ENCODE measurements around the gene DTX3. TPM values are rescaled to one million over a fixed set of nuclear protein-coding genes. Genes with fewer than 3 reads are reported as not detected.
"Not testable (repeated sequence)": the region's sequence is repeated elsewhere in the genome, so short reads cannot be mapped to it uniquely, and the experiment has no call there.

DTX3 gene
- total RNA-seq, 1 experiment from 2014 or later = 16.8 TPM

DNA sequence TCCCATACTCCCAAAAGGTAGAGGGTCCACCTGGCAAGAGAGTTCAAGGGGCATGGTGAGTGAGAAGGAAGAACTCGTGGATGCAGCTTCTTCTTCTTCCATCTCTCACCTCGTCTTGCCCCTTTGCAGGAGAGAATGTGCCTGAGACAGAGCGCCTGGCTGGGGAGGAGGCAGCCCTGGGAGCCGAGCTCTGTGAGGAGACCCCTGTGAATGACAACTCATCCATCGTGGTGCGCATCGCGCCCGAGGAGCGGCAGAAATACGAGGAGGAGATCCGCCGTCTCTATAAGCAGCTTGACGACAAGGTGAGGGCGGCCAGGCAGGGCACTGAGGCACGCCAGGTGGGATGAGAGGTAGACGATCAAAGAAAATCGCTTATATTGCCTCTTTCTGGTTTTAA lies 34.8 kb upstream of the DTX3 start:
- Histone ChIP-seq H3K9me2 (replicated peaks; ENCODE audit: insufficient read depth, low read length) (no peaks in the 10 kb centered on the region), H3K4me1 (ENCODE audit: low read length) (no peaks in the 10 kb centered on the region), H3K36me3 (ENCODE audit: insufficient read depth, low read length) (peaks cover 35% of the 10 kb centered on the region), H4K20me1 (ENCODE audit: insufficient read depth, low read depth, low read length) (no peaks in the 10 kb centered on the region), H3K9ac (ENCODE audit: low read length) (no peak overlapping the region), H3K4me3 (ENCODE audit: low read length) (no peak overlapping the region), H3K9me3 (ENCODE audit: low read length) (no peaks in the 10 kb centered on the region), H3K27ac (ENCODE audit: low read length) (no peak overlapping the region), H3K27me3 (ENCODE audit: low read length) (no peaks in the 10 kb centered on the region), H3K4me2 (ENCODE audit: low read depth, low read length, poor library complexity, severe bottlenecking) (no peak overlapping the region), H3K79me2 (ENCODE audit: low read length) (no peaks in the 10 kb centered on the region), H2AFZ (ENCODE audit: low read length) (no peak overlapping the region)
- no peak for DNase-seq

DNA sequence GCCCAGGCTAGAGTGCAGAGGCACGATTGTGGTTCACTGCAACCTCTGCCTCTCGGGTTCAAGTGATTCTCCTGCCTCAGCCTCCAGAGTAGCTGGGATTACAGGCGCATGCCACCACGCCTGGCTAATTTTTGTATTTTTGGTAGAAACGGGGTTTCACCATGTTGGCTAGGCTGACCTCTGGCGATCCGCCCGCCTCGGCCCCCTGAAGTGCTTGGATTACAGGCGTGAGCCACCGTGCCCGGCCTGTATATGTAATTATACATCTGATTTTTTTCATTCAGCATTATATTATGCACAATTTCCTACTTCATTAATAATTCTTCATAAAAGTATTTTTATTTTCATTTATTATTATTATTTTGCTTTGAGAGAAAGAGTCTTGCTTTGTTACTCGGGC lies 34.2 kb upstream of the DTX3 start:
- not testable (repeated sequence) for H3K9me3 ChIP-seq (ENCODE audit: low read length); H3K27ac ChIP-seq (ENCODE audit: low read length); H3K27me3 ChIP-seq (ENCODE audit: low read length); H3K4me2 ChIP-seq (ENCODE audit: low read depth, low read length, poor library complexity, severe bottlenecking); H3K4me1 ChIP-seq (ENCODE audit: low read length); H2AFZ ChIP-seq (ENCODE audit: low read length); DNase-seq; H3K9ac ChIP-seq (ENCODE audit: low read length); H4K20me1 ChIP-seq (ENCODE audit: insufficient read depth, low read depth, low read length); H3K9me2 ChIP-seq (replicated peaks; ENCODE audit: insufficient read depth, low read length); H3K4me3 ChIP-seq (ENCODE audit: low read length); H3K79me2 ChIP-seq (ENCODE audit: low read length)
- peaks cover 37% of the 10 kb centered on the region for H3K36me3 ChIP-seq (ENCODE audit: insufficient read depth, low read length)

DNA sequence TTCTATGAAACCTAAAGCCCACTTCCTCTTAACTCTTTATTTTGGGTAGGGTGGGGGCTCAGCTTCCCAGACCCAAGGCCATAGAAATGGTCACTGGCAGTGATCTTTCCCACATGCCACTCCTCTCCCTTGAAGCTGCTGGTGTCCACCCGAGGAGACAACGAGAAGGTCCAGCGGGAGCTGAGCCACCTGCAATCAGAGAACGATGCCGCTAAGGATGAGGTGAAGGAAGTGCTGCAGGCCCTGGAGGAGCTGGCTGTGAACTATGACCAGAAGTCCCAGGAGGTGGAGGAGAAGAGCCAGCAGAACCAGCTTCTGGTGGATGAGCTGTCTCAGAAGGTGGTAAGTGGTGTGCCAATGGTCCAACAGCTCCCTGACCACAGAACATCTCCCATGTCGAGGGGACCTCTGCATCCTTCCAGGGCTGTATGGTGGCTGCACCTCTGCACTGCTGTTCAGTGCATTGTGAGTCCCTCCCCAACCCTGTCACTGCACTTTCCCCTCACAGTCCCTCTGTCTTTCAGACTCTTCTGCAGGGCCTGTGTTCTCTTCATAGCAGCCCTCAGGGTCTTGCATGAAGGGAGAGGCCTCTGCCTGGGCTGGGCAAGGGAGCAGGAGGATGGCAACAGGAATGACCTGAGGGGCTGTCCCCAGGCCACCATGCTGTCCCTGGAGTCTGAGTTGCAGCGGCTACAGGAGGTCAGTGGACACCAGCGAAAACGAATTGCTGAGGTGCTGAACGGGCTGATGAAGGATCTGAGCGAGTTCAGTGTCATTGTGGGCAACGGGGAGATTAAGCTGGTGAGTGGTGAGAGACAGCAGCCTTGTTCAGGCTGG lies 32.5 kb upstream of the DTX3 start:
- H3K27me3 ChIP-seq (ENCODE audit: low read length) = no peaks in the 10 kb centered on the region

DNA sequence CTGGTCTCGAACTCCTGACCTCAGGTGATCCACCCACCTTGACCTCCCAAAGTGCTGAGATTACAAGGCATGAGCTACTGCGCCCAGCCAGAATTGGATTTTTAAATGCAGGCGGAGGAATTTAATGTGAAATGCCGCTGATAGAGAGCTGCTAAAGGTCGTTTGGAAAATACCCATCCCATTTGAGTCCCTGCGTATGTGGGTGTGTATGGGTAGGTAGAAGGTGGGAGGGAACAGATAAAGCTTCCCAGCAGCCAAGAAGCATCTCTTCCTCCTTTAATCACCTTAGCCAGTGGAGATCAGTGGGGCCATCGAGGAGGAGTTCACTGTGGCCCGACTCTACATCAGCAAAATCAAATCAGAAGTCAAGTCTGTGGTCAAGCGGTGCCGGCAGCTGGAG lies 29.8 kb upstream of the DTX3 start:
- no peak for DNase-seq
- H3K27ac ChIP-seq (ENCODE audit: low read length) = no peak overlapping the region
- no peaks in the 10 kb centered on the region for H3K9me3 ChIP-seq (ENCODE audit: low read length)
- H3K4me2 ChIP-seq (ENCODE audit: low read depth, low read length, poor library complexity, severe bottlenecking) = no peak overlapping the region
- peaks cover 44% of the 10 kb centered on the region; the same call in 1 of the 2 replicates for H3K36me3 ChIP-seq (ENCODE audit: insufficient read depth, low read length)
- H4K20me1 ChIP-seq (ENCODE audit: insufficient read depth, low read depth, low read length) = no peaks in the 10 kb centered on the region
- no peaks in the 10 kb centered on the region for H3K4me1 ChIP-seq (ENCODE audit: low read length)
- no peaks in the 10 kb centered on the region for H3K27me3 ChIP-seq (ENCODE audit: low read length)
- no peak overlapping the region for H2AFZ ChIP-seq (ENCODE audit: low read length)
- H3K9me2 ChIP-seq (replicated peaks; ENCODE audit: insufficient read depth, low read length) = no peaks in the 10 kb centered on the region
- H3K79me2 ChIP-seq (ENCODE audit: low read length) = no peaks in the 10 kb centered on the region
- no peak overlapping the region for H3K4me3 ChIP-seq (ENCODE audit: low read length)
- H3K9ac ChIP-seq (ENCODE audit: low read length) = no peak overlapping the region

More for the DNA sequence above, 32.5 kb upstream of the DTX3 start:
- Histone ChIP-seq H3K4me2 (ENCODE audit: low read depth, low read length, poor library complexity, severe bottlenecking) (no peak overlapping the region), H4K20me1 (ENCODE audit: insufficient read depth, low read depth, low read length) (no peaks in the 10 kb centered on the region), H3K9me2 (replicated peaks; ENCODE audit: insufficient read depth, low read length) (no peaks in the 10 kb centered on the region), H3K27ac (ENCODE audit: low read length) (no peak overlapping the region), H2AFZ (ENCODE audit: low read length) (no peak overlapping the region), H3K4me1 (ENCODE audit: low read length) (no peaks in the 10 kb centered on the region), H3K4me3 (ENCODE audit: low read length) (no peak overlapping the region), H3K9ac (ENCODE audit: low read length) (no peak overlapping the region), H3K36me3 (ENCODE audit: insufficient read depth, low read length) (peaks cover 50% of the 10 kb centered on the region), H3K79me2 (ENCODE audit: low read length) (no peaks in the 10 kb centered on the region), H3K9me3 (ENCODE audit: low read length) (no peaks in the 10 kb centered on the region)
- no peak for DNase-seq

DNA sequence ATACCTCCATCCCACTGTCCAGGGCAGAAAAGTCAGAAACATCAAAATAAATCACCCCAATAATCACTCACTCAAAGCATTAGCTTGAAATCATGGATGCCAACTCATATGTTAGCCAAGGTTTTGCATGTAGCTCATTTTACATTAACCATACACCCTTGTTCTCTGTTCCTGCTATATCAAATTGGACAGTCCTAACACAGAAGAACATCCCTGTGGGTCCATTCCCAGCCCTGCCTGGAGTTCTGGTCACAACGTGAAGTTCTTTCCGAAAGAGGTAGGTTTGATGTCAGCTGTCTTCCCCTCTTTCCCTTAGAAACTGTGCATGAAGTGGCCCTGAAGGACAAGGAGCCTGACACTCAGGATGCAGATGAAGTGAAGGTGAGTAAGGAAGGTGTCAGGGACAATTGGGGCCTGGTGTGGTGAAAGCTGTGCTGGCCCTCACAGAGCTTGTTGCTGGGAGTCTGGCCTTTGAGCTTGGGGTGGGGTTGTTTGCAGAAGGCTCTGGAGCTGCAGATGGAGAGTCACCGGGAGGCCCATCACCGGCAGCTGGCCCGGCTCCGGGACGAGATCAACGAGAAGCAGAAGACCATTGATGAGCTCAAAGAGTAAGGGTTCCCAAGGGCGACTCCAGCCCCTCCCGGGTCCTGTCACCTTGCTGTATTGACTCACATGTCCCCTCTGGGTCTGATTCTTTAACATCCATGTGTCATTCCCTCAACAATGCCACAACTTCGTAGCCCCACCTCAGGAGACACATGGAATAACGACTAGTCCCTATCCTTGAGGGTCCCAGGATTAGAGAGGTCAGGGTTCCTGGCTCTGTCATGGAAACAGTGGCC lies 28.6 kb upstream of the DTX3 start:
- H3K4me3 ChIP-seq (ENCODE audit: low read length) = no peak overlapping the region
- no peaks in the 10 kb centered on the region for H3K27me3 ChIP-seq (ENCODE audit: low read length)
- H3K9me2 ChIP-seq (replicated peaks; ENCODE audit: insufficient read depth, low read length) = no peaks in the 10 kb centered on the region
- no peaks in the 10 kb centered on the region for H3K4me1 ChIP-seq (ENCODE audit: low read length)
- H3K9me3 ChIP-seq (ENCODE audit: low read length) = no peaks in the 10 kb centered on the region
- H2AFZ ChIP-seq (ENCODE audit: low read length) = no peak overlapping the region
- no peak overlapping the region for H3K4me2 ChIP-seq (ENCODE audit: low read depth, low read length, poor library complexity, severe bottlenecking)
- no peak for DNase-seq
- peaks cover 42% of the 10 kb centered on the region; the same call in 1 of the 2 replicates for H3K36me3 ChIP-seq (ENCODE audit: insufficient read depth, low read length)
- no peak overlapping the region for H3K9ac ChIP-seq (ENCODE audit: low read length)
- no peak overlapping the region for H3K27ac ChIP-seq (ENCODE audit: low read length)
- H4K20me1 ChIP-seq (ENCODE audit: insufficient read depth, low read depth, low read length) = no peaks in the 10 kb centered on the region
- no peaks in the 10 kb centered on the region for H3K79me2 ChIP-seq (ENCODE audit: low read length)

DNA sequence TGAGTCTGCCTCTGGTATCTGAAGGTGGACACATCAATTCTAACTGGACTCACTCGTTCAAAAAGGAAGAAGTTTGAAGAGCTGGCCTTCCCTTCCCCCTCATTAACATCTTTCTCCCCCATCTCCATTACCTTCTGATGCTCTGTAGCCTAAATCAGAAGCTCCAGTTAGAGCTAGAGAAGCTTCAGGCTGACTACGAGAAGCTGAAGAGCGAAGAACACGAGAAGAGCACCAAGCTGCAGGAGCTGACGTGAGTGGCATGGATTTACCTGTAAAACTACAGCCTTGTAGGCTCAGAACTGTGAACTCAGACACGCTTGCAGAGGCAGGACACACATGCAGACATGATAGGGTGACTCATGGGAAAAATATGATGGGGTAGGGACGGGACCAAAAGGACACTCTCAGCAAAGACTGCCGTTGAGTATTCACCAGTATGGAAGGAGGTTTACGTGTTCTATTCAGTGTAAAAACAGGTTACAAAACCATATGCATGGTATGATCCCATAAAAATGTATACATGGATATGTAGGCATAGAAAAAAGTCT lies 27.9 kb upstream of the DTX3 start:
- no peaks in the 10 kb centered on the region for H3K9me2 ChIP-seq (replicated peaks; ENCODE audit: insufficient read depth, low read length)
- H3K9me3 ChIP-seq (ENCODE audit: low read length) = no peaks in the 10 kb centered on the region
- H3K4me3 ChIP-seq (ENCODE audit: low read length) = no peak overlapping the region
- H3K9ac ChIP-seq (ENCODE audit: low read length) = no peak overlapping the region
- peaks cover 43% of the 10 kb centered on the region; the same call in 1 of the 2 replicates for H3K36me3 ChIP-seq (ENCODE audit: insufficient read depth, low read length)
- H3K79me2 ChIP-seq (ENCODE audit: low read length) = no peaks in the 10 kb centered on the region
- no peaks in the 10 kb centered on the region for H3K27me3 ChIP-seq (ENCODE audit: low read length)
- no peak for DNase-seq
- H3K27ac ChIP-seq (ENCODE audit: low read length) = no peak overlapping the region
- no peaks in the 10 kb centered on the region for H4K20me1 ChIP-seq (ENCODE audit: insufficient read depth, low read depth, low read length)
- H3K4me1 ChIP-seq (ENCODE audit: low read length) = no peaks in the 10 kb centered on the region
- H2AFZ ChIP-seq (ENCODE audit: low read length) = no peak overlapping the region
- no peak overlapping the region for H3K4me2 ChIP-seq (ENCODE audit: low read depth, low read length, poor library complexity, severe bottlenecking)

DNA sequence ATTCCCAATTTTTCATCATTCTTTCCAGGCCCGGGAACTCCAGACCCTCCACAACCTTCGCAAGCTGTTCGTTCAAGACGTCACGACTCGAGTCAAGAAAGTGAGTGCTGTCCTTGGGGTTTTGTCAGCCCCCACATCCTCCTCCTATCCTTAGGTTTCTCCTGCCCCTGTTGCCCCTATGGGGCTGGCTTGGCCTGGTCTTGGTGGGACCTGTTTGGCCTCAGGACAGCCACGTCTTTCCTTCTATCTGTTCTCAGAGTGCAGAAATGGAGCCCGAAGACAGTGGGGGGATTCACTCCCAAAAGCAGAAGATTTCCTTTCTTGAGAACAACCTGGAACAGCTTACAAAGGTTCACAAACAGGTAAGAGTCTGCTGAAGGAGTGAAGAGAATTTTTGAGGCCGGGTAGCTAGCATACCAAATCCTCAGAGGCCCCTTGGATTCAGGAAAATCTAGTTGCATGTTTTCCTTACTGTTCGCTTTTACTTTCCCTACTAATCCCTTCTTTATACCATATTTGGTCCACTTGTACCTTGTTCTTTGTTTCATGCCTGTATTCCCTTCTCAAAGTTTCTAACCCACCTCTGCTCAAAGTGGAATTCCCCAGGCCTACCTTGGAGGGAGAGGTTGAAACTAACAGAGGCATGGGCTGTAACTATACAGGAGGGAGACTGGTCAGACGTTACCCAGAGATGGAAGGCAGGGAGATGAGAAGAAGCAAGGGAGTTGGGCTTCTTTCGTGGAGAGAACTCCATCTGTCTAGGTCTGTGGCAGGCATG lies 26.5 kb upstream of the DTX3 start:
- Histone ChIP-seq H3K27ac (ENCODE audit: low read length) (no peak overlapping the region), H3K4me3 (ENCODE audit: low read length) (no peak overlapping the region), H3K27me3 (ENCODE audit: low read length) (no peaks in the 10 kb centered on the region), H3K4me2 (ENCODE audit: low read depth, low read length, poor library complexity, severe bottlenecking) (no peak overlapping the region), H3K79me2 (ENCODE audit: low read length) (no peaks in the 10 kb centered on the region), H3K9me2 (replicated peaks; ENCODE audit: insufficient read depth, low read length) (no peaks in the 10 kb centered on the region), H3K4me1 (ENCODE audit: low read length) (no peaks in the 10 kb centered on the region), H4K20me1 (ENCODE audit: insufficient read depth, low read depth, low read length) (no peaks in the 10 kb centered on the region), H3K9me3 (ENCODE audit: low read length) (no peaks in the 10 kb centered on the region), H2AFZ (ENCODE audit: low read length) (no peak overlapping the region), H3K9ac (ENCODE audit: low read length) (no peak overlapping the region), H3K36me3 (ENCODE audit: insufficient read depth, low read length) (peaks cover 33% of the 10 kb centered on the region; the same call in 1 of the 2 replicates)
- no peak for DNase-seq
